WERI-Rb-1 (cell line): ENCODE measurements around the gene ZNF668.

ENCODE experiments used
- DNase-seq: peaks from one replicate; pipeline ENCODE4 v3.0.0-alpha.2; 2020
- H3K27ac ChIP-seq: fragments of 250-450 bp; sonication (Bioruptor Pico); 2 replicates; pipeline ENCODE4 v1.5.1; 2020; ENCODE audit warnings: mild to moderate bottlenecking, moderate library complexity
- H3K27me3 ChIP-seq: fragments of 250-450 bp; sonication (Bioruptor Pico); 2 replicates; pipeline ENCODE4 v1.5.1; 2021; ENCODE audit warnings: mild to moderate bottlenecking, low read depth, moderate library complexity; ENCODE audit not compliant: insufficient read depth, severe bottlenecking
- H3K36me3 ChIP-seq: fragments of 250-450 bp; sonication (Bioruptor Pico); 2 replicates; pipeline ENCODE4 v1.5.1; 2020; ENCODE audit warnings: mild to moderate bottlenecking, moderate library complexity
- H3K4me3 ChIP-seq: 2 replicates; pipeline ENCODE4 v1.5.1; 2011; ENCODE audit warnings: low read depth, mild to moderate bottlenecking, control low read depth, low read length
- H3K9me3 ChIP-seq: fragments of 250-450 bp; sonication (Bioruptor Pico); 2 replicates; pipeline ENCODE4 v1.5.1; 2021; ENCODE audit warnings: mild to moderate bottlenecking, moderate library complexity; ENCODE audit not compliant: severe bottlenecking
- TF ChIP-seq, protein P1 (sequence below): IDR thresholded peaks from 2 replicates; pipeline ENCODE4 v1.5.1; 2011; ENCODE audit warnings: low read depth, mild to moderate bottlenecking, control low read depth, inconsistent platforms, low read length

The ZNF668 gene

DNA sequence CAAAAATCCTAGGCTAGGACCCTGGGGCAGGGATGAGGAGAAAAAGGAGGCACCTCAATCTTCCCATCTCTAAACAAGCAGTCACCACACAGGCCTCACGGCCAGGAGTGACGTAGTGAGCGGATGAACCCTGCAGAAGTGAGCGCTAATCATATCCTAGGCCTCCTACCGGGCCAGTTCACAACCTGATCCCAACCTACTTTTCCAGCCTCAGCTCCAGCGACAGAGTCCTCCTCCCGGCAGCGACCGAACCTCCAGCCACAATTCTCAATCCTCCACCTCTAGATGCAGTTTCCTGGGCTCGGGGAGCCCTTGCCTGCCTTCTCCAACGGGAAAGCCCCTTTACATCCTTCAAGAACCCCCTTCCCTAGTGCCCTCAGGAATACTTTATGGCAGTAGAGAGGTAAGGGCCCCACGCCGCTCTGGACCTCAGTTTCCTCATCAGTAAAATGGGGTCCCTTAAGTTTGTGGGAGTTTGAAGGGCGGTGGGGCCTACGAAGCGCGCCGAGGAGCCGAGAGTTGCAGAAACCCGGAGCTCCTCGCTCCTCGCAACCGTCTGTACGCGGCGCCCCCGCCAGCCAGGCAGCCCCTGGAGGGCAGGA, 1.4 kb downstream of the ZNF668 start:
- DNase-seq = no peak
- H3K27ac ChIP-seq = peak overlapping the region; percentile 95
- H3K27me3 ChIP-seq = no peaks in the 10 kb centered on the region
- H3K36me3 ChIP-seq = peaks cover 26% of the 10 kb centered on the region
- TF ChIP-seq, protein P1, sequence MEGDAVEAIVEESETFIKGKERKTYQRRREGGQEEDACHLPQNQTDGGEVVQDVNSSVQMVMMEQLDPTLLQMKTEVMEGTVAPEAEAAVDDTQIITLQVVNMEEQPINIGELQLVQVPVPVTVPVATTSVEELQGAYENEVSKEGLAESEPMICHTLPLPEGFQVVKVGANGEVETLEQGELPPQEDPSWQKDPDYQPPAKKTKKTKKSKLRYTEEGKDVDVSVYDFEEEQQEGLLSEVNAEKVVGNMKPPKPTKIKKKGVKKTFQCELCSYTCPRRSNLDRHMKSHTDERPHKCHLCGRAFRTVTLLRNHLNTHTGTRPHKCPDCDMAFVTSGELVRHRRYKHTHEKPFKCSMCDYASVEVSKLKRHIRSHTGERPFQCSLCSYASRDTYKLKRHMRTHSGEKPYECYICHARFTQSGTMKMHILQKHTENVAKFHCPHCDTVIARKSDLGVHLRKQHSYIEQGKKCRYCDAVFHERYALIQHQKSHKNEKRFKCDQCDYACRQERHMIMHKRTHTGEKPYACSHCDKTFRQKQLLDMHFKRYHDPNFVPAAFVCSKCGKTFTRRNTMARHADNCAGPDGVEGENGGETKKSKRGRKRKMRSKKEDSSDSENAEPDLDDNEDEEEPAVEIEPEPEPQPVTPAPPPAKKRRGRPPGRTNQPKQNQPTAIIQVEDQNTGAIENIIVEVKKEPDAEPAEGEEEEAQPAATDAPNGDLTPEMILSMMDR = no peak
- peak overlapping the region; percentile 91 for H3K4me3 ChIP-seq
- no peaks in the 10 kb centered on the region for H3K9me3 ChIP-seq

- peak overlapping the region; percentile 91; the same call in 1 of the 2 replicates for H3K4me3 ChIP-seq
- TF ChIP-seq, protein P1 = no peak
- no peak for DNase-seq
- H3K9me3 ChIP-seq = no peaks in the 10 kb centered on the region
- H3K27me3 ChIP-seq = no peaks in the 10 kb centered on the region
- no peak overlapping the region for H3K27ac ChIP-seq
- H3K36me3 ChIP-seq = peaks cover 18% of the 10 kb centered on the region
Observed at GRCh38 chr16:31071861-31072260, 2.2 kb downstream of the ZNF668 start.

DNA sequence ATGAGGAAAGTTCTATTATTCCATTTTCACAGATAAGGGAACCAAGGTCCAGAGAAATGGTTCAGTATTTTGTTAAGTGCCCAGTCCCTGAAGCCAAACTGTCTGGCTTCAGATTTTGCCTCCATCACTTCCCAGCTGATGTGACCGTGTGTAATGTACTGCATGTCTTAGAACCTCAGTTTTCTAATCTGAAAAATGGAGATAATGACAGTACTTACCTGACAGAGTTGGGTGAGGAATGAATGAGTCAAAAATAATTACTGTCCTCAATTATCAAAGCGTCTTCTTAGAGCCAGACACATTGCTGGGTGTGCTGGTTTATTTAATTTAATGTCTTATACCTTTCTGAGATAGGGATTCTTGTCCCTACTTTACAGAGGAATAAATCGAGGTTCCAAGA, 6.7 kb downstream of the ZNF668 start:
- Histone ChIP-seq H3K27ac (no peak overlapping the region), H3K27me3 (peaks cover 8% of the 10 kb centered on the region), H3K9me3 (no peaks in the 10 kb centered on the region), H3K36me3 (peaks cover 20% of the 10 kb centered on the region), H3K4me3 (no peak overlapping the region)
- TF ChIP-seq, protein P1 = no peak
- DNase-seq = no peak

DNA sequence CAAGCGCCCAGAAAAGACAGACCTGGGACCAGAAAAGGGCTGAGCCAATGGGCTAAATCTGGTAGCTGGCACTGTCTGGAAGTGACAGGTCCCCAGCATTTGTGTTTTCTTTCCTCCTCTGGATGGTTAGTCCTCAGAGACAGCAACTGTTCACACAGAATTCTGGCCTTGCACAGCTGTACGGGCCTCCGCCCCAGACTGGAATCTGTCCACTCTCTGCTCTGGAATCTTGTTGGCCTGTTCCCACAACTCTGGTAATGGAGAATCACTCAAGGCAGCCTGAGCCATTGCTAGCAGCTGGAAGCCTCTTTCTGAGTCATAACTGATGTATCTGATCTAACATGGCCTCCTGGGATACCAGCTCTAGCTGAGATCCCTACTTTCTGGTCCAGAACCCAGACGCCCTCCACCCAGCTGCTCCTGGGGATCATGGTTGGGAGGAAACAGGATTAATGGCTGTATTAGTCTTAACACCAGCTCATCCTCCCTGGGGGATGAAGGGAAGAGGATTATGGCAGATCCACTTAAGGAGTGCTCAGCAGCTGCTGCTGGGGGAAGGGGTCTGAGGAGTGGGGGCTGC, 9.1 kb downstream of the ZNF668 start:
- TF ChIP-seq, protein P1 = no peak
- DNase-seq = peak; percentile 91
- Histone ChIP-seq H3K4me3 (no peak overlapping the region), H3K36me3 (peaks cover 37% of the 10 kb centered on the region), H3K27ac (no peak overlapping the region), H3K9me3 (no peaks in the 10 kb centered on the region), H3K27me3 (peaks cover 8% of the 10 kb centered on the region)

GRCh38 chr16:31063843-31064611, 10.0 kb downstream of the ZNF668 start:
- peaks cover 8% of the 10 kb centered on the region for H3K27me3 ChIP-seq

More at GRCh38 chr16:31063843-31064611, 10.0 kb downstream of the ZNF668 start:
- TF ChIP-seq, protein P1 = no peak
- H3K9me3 ChIP-seq = no peaks in the 10 kb centered on the region
- H3K36me3 ChIP-seq = peaks cover 37% of the 10 kb centered on the region
- H3K4me3 ChIP-seq = no peak overlapping the region
- no peak overlapping the region for H3K27ac ChIP-seq
- no peak for DNase-seq
